ENCODE measurements around the gene MRPL50.

Gene MRPL50

GRCh38 chr9:101372327-101373118 is 25.9 kb downstream of the MRPL50 start:
- no peak for FAIRE-seq

DNA sequence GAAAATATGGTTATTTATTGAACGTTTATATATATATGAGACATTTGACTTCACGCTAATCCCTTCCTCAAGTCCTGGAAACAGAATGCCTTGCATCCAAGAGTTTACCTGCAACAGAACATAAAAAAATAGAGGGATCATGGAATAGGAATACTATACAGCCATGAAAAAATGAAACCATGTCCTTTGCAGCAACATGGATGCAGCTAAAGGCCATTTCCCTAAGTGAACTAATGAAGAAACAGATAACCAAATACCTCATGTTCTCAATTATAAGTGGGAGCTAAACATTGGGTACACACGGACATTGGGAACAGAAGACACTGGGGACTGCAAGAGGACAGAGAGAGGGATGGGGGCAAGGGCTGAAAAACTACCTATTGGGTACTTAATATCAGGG is 26.6 kb downstream of the MRPL50 start:
- FAIRE-seq = no peak

DNA sequence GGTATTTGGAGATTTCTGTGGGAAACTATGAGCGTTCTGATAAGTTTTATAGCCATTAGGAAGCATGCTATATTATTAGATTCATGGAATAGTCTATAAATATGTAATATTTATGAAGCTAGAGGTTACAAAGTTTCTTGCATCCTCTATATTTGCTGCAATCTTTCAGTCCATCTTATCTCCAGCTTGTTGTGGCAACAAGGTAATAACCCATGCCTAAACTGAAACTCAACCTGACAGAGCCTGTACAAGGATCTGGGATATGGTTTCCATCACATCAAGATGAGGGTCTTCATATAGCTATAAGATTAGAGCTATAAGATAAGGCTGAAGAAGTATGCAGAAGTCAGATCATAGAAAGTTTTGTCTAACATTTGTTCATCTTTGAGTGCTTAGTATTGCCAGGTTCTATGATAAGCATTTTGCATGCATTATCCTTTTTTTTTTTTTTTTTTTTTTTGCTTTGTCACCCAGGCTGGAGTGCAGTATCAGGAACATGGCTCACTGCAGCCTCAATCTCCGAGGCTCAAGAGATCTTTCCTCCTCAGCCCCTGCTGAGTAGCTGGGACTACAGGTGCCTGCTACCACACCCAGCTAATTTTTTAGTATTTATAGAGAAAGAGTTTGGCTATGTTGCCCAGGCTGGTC is 28.4 kb downstream of the MRPL50 start:
- FAIRE-seq = no peak

DNA sequence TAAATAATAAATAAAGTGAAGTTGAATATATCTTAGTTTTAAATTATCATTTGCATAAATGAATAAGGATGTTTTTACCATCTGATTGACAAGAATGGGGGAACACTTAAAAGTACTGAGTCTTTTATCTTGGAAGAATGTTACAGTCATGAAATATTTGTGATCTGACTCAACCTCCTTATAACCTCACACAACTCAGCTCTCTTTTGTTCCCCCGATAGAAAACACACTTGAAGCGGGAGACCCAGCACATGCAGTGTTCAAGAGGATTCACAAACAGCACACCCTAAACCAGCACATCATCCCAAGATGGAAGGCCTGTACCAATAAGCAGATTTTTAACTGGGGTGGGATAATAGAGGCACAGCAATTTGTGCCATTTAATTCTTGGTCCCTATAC is 29.1 kb downstream of the MRPL50 start:
- no peak for FAIRE-seq

- no peak for FAIRE-seq
These were observed 31.1 kb downstream of the MRPL50 start for GRCh38 chr9:101367323-101367722.

DNA sequence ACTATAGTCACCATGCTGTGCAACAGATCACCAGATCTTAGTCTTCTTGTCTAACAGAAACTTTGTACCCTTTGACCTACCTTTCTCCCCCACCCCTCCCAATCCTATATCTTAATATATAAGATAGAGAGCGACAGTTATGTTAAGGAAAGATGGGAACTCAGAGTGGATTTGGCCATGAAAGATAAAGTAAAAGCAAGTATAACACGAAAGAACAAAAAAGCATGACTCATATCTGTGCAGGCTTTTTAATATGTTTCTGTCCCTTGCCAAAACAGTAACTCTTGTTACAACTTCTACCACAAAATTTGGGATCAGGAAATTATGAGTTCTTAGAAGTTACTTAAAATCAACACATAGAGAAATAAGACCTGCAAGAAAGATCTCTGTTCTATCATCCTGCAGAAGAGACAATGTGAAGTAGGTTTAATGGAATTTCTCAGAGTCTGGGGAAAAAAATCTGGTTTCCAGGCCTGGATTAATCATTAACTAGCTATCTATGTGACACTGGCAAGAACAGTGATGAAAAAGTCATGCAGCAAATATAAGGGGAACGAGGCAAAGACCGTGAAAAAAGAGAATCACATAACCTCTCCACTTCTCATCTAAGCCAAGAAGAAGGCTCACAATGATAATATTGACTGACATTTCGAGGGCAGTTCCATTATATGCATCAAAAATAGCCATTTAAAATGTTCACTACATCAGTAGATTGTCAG is 32.2 kb downstream of the MRPL50 start:
- no peak for FAIRE-seq

GRCh38 chr9:101365181-101365580 is 33.2 kb downstream of the MRPL50 start:
- no peak for FAIRE-seq

DNA sequence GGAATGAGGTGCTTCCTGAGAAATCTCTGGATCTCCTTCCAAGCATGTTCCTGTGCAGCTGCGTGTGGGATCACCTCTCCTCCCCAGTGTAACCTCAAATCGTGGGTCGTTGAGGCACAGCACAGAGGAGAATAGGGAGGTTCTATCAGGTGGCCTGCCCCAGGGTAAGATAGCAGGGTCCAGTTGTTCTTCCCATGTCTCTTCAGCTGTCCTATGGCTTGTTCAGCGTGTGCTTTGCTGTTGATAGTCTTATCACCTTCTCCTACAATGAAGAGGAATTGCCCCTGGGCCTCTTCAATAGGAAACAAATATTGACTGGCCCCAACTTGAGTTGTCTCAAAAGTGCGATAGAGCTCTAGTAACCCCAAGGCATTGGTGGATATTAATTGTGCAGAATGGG is 36.0 kb downstream of the MRPL50 start:
- no peak for FAIRE-seq

DNA sequence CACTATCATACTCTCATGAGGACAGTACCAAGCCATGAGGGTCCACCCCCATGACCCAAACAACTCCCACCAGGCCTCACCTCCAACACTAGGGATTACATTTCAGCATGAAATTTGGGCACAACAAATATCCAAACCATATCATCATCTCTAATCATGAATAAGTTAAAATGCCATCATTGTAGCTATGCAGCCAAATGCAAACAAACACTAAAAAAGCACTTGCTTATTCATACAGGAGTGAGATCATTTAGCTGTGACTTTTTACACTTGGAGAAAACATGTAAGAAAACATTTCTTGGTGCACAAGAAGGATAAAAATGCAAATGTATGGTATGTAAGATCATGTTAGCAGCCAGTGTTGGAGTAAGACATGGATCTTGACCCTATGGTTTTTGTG is 37.8 kb downstream of the MRPL50 start:
- no peak for FAIRE-seq

- no peak for FAIRE-seq
These were observed 38.7 kb downstream of the MRPL50 start for GRCh38 chr9:101359679-101360078.

DNA sequence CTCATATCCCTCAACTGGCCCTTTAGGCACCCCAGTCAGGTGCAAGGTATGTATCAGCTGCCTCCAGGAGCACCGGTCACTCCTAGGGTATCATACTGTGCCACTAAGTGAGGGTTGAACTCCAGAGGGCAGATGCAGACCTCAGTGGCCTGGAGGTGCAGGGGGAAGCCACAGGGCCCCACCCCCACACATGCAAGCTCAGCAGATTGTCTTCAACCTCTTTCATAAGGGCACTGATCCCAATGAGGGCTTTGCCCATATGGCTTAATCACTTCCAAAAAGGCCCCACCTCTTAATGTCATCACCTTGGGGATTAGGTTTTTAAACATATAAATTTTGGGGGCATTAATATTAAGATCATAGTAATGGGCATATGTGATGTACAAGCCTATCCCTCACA is 41.8 kb downstream of the MRPL50 start:
- FAIRE-seq = no peak

GRCh38 chr9:101354765-101355708 is 43.4 kb downstream of the MRPL50 start:
- FAIRE-seq = no peak

- no peak for FAIRE-seq
These were observed 44.2 kb downstream of the MRPL50 start for GRCh38 chr9:101354143-101354764.

DNA sequence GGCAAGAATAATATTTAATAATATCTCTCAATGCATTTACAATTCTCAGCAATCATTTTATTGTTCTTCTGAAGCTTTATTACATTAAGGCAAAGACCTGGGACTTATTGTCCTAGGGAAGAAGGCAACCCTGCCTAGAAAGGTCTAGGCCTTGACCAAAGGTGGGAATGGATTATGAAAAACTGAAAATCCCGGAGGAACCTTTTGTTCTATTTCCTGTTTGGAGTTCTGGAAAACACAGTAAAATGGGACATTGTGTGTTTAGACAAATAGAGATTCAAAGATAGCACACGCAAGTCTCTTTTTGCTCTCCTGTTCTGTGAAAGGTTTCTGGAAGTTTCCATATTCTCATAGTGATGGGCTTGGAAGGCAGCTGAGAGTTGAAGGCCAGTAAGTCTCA is 44.7 kb downstream of the MRPL50 start:
- FAIRE-seq = no peak

DNA sequence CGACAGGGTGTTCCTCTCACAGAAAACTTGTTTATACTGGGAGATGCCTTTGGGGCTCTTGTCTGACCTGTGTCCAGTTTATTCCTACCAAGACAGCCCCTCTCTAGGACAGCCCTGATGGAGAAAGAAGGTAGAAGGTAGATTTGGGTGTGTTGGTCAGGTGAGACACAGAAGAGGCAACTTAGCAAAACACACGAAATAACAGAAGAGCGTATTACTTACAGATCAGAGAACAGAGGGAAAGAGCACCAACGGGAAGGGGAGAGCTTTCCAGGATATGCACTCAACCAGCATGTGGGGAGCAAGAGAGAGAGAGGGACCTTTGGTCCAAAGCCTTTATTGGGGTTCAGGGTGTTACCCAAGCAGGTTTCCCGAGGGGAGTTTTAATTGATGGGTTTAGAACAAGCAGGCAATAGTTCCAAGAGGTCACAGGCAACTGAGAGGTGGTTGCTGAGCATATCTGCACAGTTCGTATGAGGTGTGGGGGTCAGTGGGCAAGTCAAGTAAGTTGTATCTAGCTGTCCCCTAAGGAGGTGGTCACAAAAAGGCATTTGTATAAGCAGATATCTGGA is 45.4 kb downstream of the MRPL50 start:
- no peak for FAIRE-seq

- FAIRE-seq = no peak
These were observed 48.1 kb downstream of the MRPL50 start for GRCh38 chr9:101350285-101350684.

- FAIRE-seq = no peak
These were observed 55.8 kb downstream of the MRPL50 start for GRCh38 chr9:101342595-101342994.

DNA sequence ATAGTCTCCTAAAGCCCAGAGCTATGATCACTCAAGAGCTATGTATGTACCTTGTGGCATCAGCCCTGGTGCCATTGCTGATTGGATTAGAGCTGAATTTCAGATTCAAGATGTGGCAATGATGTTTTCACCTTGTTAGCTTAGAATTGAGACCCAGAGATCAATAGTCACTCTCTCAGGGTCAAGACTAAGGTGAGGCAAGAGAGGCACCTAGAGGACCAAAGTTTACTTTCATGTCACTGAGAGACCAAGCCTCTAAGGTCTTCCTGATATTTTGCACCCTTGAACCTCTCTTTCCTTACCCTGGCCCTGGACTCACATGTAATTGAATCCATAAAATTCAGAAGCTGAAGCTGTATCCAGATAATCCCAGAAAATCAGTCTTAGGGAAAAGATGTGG is 56.5 kb downstream of the MRPL50 start:
- no peak for FAIRE-seq

Measured in A204.1 (cell line).